Measurements from ENCODE around the gene TCF7L2.
"Not testable (repeated sequence)": the region's sequence is repeated elsewhere in the genome, so short reads cannot be mapped to it uniquely, and the experiment has no call there.

The TCF7L2 gene

GRCh38 chr10:113064039-113064438, 114.0 kb downstream of the TCF7L2 start:
- DNase-seq (ENCODE audit: low read depth, low spot score), result no peak

GRCh38 chr10:113066120-113066519, 116.1 kb downstream of the TCF7L2 start:
- DNase-seq (ENCODE audit: low read depth, low spot score), result not testable (repeated sequence)

GRCh38 chr10:113066561-113067312, 116.7 kb downstream of the TCF7L2 start:
- no peak for DNase-seq (ENCODE audit: low read depth, low spot score)

GRCh38 chr10:113067501-113067900, 117.5 kb downstream of the TCF7L2 start:
- no peak for DNase-seq (ENCODE audit: low read depth, low spot score)

GRCh38 chr10:113068178-113068890, 118.3 kb downstream of the TCF7L2 start:
- DNase-seq (ENCODE audit: low read depth, low spot score), result no peak

GRCh38 chr10:113069595-113069994, 119.5 kb downstream of the TCF7L2 start:
- DNase-seq (ENCODE audit: low read depth, low spot score), result peak; percentile 87

GRCh38 chr10:113071446-113071845, 121.4 kb downstream of the TCF7L2 start:
- DNase-seq (ENCODE audit: low read depth, low spot score), result peak; percentile 88

GRCh38 chr10:113073549-113074189, 123.6 kb downstream of the TCF7L2 start:
- DNase-seq (ENCODE audit: low read depth, low spot score), result peak; percentile 98

GRCh38 chr10:113076949-113077348, 126.9 kb downstream of the TCF7L2 start:
- DNase-seq (ENCODE audit: low read depth, low spot score), result no peak

- no peak for DNase-seq (ENCODE audit: low read depth, low spot score)
These were observed 128.3 kb downstream of the TCF7L2 start for GRCh38 chr10:113078282-113078907.

- DNase-seq (ENCODE audit: low read depth, low spot score), result no peak
These were observed 130.2 kb downstream of the TCF7L2 start for GRCh38 chr10:113080061-113080924.

GRCh38 chr10:113080925-113081229, 130.8 kb downstream of the TCF7L2 start:
- DNase-seq (ENCODE audit: low read depth, low spot score), result no peak

- no peak for DNase-seq (ENCODE audit: low read depth, low spot score)
These were observed 134.0 kb downstream of the TCF7L2 start for GRCh38 chr10:113084031-113084430.

GRCh38 chr10:113085776-113086175, 135.7 kb downstream of the TCF7L2 start:
- DNase-seq (ENCODE audit: low read depth, low spot score), result no peak

- no peak for DNase-seq (ENCODE audit: low read depth, low spot score)
These were observed 136.2 kb downstream of the TCF7L2 start for GRCh38 chr10:113086282-113086681.

- DNase-seq (ENCODE audit: low read depth, low spot score), result peak; percentile 96
These were observed 137.3 kb downstream of the TCF7L2 start for GRCh38 chr10:113087165-113088029.

- DNase-seq (ENCODE audit: low read depth, low spot score), result no peak
These were observed 138.1 kb downstream of the TCF7L2 start for GRCh38 chr10:113088194-113088593.

- DNase-seq (ENCODE audit: low read depth, low spot score), result no peak
These were observed 139.5 kb downstream of the TCF7L2 start for GRCh38 chr10:113089551-113089950.

- DNase-seq (ENCODE audit: low read depth, low spot score), result no peak
These were observed 141.9 kb downstream of the TCF7L2 start for GRCh38 chr10:113091920-113092319.

All from astrocyte of the hippocampus (primary cell).